ENCODE results near the gene DSCAM. TPM values are rescaled to one million over a fixed set of nuclear protein-coding genes. Genes with fewer than 3 reads are reported as not detected.

The DSCAM gene
- total RNA-seq, 4 donors from 2014 or later, result 0.17 TPM; not detected in 3

- TF ChIP-seq, protein P1, sequence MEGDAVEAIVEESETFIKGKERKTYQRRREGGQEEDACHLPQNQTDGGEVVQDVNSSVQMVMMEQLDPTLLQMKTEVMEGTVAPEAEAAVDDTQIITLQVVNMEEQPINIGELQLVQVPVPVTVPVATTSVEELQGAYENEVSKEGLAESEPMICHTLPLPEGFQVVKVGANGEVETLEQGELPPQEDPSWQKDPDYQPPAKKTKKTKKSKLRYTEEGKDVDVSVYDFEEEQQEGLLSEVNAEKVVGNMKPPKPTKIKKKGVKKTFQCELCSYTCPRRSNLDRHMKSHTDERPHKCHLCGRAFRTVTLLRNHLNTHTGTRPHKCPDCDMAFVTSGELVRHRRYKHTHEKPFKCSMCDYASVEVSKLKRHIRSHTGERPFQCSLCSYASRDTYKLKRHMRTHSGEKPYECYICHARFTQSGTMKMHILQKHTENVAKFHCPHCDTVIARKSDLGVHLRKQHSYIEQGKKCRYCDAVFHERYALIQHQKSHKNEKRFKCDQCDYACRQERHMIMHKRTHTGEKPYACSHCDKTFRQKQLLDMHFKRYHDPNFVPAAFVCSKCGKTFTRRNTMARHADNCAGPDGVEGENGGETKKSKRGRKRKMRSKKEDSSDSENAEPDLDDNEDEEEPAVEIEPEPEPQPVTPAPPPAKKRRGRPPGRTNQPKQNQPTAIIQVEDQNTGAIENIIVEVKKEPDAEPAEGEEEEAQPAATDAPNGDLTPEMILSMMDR (IDR thresholded peaks at IDR 0.05; ENCODE audit: low read depth), result no peak
These were observed 716.5 kb downstream of the DSCAM start for GRCh38 chr21:40130476-40130875.

DNA sequence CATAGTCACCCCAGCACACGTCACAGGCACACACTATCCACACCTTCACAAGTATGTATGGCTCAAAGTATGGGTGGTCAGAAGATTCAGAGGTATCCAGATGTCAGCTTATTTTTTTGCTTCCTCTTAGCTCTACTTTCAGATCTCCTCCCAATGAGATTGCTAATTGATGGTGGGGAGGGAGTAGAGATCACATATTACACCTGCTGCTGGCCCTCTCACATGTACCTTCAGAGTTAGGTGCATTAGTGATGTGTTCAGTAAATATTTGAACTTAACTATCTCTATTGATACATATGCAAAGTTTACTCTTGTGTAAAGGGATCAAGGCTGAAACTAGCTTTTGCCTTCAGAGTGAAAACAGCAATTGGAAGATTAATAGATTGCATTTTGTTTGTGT is 717.1 kb downstream of the DSCAM start:
- TF ChIP-seq, protein P1 (IDR thresholded peaks at IDR 0.05; ENCODE audit: low read depth), result no peak

DNA sequence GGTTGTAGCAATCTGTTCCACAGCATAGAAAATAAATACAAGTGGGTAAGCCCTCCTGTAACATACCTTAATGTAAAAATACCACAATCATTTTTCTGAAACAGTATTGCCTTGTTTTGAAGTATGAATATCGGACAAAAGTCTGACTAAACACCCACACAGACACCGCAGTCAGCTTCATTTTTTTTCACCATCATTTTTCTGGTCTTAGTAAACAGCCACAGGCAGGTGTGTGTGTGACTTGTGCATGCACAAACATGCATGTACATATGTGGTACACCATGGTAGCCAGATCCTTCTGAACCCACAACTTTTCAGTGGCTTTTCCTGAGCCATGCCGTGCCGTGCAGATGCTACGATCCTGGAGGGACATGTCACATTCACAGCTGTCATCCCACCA is 718.1 kb downstream of the DSCAM start:
- TF ChIP-seq, protein P1 (IDR thresholded peaks at IDR 0.05; ENCODE audit: low read depth), result no peak

GRCh38 chr21:40120940-40121575 is 725.9 kb downstream of the DSCAM start:
- TF ChIP-seq, protein P1 (IDR thresholded peaks at IDR 0.05; ENCODE audit: low read depth), result no peak

DNA sequence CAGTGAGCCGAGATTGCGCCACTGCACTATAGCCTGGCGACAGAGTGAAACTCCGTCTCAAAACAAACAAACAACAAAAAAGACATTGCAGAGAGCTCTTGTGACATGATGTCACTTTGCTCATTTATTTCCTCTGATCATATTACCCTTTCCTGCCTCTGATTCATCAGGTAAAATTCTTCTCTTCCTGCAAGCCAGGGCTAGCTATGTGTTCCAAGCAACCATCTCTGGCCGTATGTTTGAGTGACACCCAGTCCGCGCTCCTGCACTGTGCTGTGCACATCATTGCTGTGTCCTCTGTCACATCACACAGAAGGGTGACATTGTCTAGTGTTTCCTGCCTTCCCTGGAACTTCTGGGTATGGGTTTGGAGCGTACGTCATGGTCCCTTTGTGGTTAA is 728.4 kb downstream of the DSCAM start:
- TF ChIP-seq, protein P1 (IDR thresholded peaks at IDR 0.05; ENCODE audit: low read depth), result no peak

GRCh38 chr21:40117236-40117635 is 729.7 kb downstream of the DSCAM start:
- TF ChIP-seq, protein P1 (IDR thresholded peaks at IDR 0.05; ENCODE audit: low read depth), result no peak

GRCh38 chr21:40115775-40116174 is 731.2 kb downstream of the DSCAM start:
- TF ChIP-seq, protein P1 (IDR thresholded peaks at IDR 0.05; ENCODE audit: low read depth), result no peak
